Activated naive CD4-positive, alpha-beta T cell treated with anti-CD3 and anti-CD28 coated beads, Interleukin-2, amount 50 U/mL, for 16 hours (primary cell): Measurements from ENCODE around the gene TMEM170A.
"Not testable (repeated sequence)": the region's sequence is repeated elsewhere in the genome, so short reads cannot be mapped to it uniquely, and the experiment has no call there.

Source experiments
- DNase-seq: peaks from one replicate; pipeline ENCODE4 v3.0.0-alpha.2; 2020

TMEM170A gene

DNA sequence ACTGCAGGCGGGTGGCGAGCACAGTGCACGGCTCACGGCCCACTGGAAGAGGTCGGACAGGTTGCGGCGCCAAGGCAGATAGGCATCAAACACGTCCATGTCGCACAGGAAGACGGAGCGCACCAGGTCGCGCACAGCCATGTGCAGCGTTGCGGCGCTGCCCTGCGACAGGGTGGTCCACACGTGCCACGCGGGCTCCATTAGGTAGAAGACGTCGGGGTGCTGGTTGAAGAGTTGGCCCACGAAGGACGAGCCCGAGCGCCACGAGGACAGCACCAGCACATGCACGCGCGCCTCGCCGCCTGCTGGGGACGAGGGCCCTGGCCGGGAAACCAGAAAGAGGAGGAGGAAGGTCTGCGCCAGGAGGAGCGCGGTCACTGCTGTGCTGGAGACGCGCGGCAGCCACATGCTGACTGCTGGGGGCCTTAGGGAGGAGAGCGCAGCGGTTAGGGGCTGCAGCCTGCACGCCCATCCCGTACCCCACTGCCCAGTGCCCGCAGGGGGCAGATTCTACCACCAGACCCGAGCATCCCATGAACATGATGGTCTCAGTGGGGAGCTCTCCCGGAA is 15.0 kb upstream of the TMEM170A start:
- no peak for DNase-seq

DNA sequence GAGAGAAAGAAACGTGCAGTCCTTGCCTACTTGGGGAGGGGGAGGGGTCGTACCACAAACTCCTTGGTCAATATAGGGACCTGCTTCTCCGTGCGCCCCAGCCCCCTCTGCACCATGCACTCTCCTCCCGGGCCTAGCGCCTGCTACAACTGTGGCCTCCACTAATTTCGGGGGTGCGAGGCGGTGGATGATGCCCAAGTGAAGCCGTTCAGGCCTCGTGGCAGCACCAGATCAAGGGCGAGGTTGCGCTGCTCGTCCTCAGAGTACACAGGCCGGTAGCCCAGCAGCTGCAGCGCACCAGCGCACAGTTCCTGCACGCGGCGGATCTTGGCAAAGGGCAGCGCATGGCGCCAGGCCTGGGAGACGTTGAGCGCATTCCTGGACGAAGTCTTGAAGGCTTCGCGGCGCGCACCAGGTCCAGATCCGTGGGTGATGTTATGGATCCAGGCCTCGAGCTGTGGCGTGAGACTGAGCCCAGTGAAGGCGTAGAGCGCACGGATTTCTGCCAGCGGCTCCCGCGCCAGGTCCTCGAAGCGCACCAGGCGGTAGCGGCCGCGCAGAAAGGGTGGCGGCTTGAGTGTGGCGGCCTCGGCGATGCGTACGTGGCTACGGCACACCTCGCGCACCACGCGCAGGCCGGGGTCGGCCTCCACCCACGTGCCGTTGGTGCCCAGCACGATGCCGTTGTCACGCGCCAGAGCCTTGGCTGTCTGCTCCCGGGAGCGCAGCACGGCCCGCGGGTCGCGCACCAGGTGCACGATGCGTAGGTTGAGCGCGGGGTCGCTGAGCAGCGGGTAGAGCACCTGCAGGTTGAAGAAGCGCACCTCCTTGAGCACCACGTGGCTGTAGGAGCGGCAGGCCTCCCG is 14.2 kb upstream of the TMEM170A start:
- DNase-seq, result no peak

- DNase-seq, result no peak
Measured at GRCh38 chr16:75477680-75478473, 13.4 kb upstream of the TMEM170A start.

- no peak for DNase-seq
Measured at GRCh38 chr16:75476817-75477216, 12.3 kb upstream of the TMEM170A start.

GRCh38 chr16:75475420-75475847 is 10.9 kb upstream of the TMEM170A start:
- no peak for DNase-seq

DNA sequence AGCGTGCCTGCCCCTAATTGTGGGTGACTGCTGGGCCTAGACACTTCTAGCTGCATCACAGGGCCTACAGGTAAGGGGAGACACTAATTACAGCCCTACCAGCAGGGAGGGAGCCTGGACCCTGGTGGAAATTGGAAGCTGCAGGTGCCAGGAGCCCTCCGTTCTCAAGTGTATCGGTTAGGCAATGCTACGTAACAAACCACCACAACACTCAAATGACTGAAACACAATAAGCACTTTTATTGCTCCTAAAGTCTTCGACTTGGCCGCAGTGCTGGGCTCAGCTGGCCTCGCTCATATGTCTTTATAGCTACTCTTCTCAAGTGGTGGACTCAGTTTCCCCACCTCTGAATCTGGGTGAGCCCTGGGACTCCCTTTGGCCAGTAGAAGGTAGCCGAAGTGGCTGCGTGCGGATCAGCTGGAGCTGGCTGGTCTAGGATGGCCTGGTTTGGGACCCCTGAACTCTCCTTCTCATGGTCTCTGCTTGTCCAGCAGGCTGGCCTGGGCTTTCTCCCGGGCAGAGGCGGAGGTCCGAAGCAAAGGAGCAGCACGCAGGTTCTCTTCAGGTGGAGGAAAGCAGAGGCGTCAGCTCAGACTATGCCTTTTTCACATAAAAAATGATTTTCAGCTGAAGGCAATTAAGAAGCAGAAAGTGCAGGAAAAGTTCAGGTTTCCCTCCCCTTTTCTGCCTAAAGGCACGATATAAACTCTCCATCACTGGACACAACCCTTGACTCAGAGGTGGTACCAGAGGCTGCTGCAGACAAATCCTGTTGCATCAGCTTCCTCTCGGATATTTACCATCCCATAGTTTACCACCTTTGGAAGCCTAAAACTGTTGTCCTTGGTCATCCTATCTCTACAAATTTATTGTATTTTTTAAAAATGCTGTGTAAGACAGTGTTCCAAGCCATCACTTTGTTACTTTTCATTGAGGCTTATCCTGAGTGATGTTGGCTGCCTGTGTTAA is 8.7 kb upstream of the TMEM170A start:
- no peak for DNase-seq

- no peak for DNase-seq
Measured at GRCh38 chr16:75471723-75472633, 7.5 kb upstream of the TMEM170A start.

DNA sequence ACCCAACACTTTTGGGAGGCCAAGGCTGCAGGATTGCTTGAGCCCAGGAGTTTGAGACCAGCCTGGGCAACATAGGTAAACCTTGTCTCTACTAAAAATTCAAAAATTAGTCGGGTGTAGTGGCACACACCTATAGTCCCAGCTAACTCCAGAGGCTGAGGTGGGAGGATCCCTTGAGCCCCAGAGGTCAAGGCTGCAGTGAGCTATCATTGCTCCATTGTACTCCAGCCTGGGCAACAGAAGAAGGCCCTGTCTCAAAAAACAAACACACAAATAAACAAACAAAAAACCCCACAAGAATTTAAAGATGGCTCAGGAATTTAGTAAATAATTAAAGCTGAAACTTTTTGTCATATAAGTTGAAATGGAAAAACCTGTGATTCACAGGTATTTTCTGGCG is 2.3 kb upstream of the TMEM170A start:
- DNase-seq, result no peak

GRCh38 chr16:75463389-75464121 is 934 bp downstream of the TMEM170A start:
- DNase-seq, result peak; percentile 40

- DNase-seq, result no peak
Measured at GRCh38 chr16:75462806-75463205, 1.7 kb downstream of the TMEM170A start.

GRCh38 chr16:75461575-75461974 is 2.9 kb downstream of the TMEM170A start:
- DNase-seq, result no peak

- DNase-seq, result no peak
Measured at GRCh38 chr16:75460446-75460845, 4.0 kb downstream of the TMEM170A start.

- DNase-seq, result no peak
Measured at GRCh38 chr16:75459691-75460090, 4.8 kb downstream of the TMEM170A start.

GRCh38 chr16:75458439-75458838 is 6.0 kb downstream of the TMEM170A start:
- DNase-seq, result no peak

DNA sequence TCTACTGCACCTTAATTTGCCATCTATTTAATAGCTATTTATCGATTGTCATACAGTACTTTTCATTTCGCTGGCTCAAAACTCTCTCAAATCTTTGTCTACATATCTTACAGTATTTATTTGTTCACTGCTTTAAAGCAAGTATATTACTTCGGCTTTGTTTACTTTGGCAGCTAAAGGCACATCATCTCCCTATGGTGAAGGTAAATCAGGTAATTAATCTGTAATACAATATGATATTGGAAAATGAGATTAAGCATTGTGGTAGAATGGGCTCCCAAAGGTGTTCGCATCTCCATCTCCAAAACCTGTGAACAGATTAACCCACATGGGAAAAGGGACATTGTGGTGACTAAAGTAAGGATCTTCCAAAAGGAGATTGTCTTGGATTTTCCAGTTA is 6.5 kb downstream of the TMEM170A start:
- DNase-seq, result no peak

DNA sequence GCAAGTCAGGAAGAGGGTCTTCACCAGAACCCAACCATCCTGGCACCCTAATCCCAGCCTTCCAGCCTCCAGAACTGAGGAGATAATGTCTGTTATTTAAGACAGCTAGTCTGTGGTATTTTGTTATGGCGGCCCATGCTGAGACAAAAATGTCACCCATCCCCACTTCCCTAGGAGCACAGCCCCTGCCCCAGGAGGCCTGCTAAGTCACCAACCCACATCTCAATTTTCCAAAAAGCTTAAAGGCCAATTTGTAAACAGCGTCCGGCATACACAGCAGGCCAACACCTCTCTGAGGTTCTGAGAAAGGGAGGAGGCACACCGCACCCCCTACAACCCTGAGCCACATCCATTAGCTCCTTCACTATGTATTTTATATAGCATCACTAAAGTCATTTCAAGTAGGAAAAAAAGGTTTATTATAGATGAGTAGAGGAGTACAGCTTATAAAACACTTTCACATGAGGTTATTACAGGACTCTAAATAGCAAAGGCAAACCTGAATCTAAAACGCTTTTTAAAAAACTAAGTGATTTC is 6.9 kb downstream of the TMEM170A start:
- no peak for DNase-seq

DNA sequence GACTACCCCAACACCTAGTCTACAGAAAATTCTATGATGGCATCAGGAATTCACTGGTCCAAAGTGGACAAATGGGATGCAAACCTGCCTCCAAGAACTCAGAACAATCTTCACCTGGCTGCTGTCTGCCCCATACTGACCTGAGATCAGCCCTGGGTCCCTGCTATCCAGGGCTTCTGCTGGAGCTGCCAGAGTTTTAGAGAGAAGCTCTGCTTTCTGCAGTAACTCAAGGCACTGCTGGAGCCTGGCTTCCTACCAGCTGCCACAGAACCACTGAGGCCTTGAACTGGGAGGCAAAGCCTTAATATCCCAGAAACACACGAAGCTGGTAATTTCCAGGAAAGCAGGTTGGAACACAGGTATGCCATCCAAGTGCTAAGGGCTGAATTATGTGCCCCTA is 7.5 kb downstream of the TMEM170A start:
- no peak for DNase-seq

- DNase-seq, result not testable (repeated sequence)
Measured at GRCh38 chr16:75456486-75456885, 8.0 kb downstream of the TMEM170A start.

- no peak for DNase-seq
Measured at GRCh38 chr16:75455677-75456076, 8.8 kb downstream of the TMEM170A start.

DNA sequence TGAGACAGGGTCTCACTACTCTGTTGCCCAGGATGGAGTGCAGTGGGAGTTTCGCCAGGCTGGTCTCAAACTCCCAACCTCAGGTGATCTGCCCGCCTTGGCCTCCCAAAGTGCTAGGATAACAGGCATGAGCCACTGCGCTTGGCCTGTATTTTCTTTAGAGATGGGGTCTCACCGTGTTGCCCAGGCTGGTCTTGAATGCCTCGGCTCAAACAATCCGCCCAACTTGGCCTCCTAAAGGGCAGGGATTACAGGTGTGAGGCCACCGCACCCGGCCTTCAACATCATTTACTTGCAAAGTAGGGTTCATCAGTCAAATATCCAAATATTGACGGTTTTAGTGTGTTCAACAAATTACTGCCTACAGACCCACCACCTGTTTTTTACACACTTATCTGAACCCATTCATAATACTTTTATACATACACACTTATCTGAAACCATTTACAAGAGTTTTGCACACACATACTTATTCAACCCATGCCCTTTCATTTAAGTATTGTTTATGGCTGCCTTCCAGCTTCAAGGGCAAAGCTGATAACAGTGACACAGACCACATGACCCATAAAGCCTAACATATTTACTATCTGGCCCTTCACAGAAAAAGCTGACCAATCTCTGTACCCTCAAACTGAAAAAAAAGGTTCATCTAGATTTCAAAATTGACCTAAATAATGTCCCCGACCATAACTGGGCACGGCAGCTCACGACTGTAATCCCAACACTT is 11.9 kb downstream of the TMEM170A start:
- DNase-seq, result no peak
